Lower leg skin (tissue), 4 donors: ENCODE data around the gene CRACR2A. TPM values are rescaled to one million over a fixed set of nuclear protein-coding genes. Genes with fewer than 3 reads are reported as not detected.

Source experiments
- DNase-seq, 2 donors: peaks; one replicate each; pipeline ENCODE4 v3.0.0-alpha.2; 2019; ENCODE audit warnings: low spot score in 2 of 2
- H3K4me3 ChIP-seq: fragments of 200-600 bp; sonication (generic); 2 replicates; pipeline ENCODE4 v1.5.1; 2017; ENCODE audit warnings: mild to moderate bottlenecking, low read depth; ENCODE audit not compliant: poor library complexity, severe bottlenecking
- POLR2A ChIP-seq, 2 donors: fragments of 450-650 bp; IDR thresholded peaks; one replicate each; pipeline ENCODE4 v1.6.1; 2016 to 2017; ENCODE audit warnings: antibody characterized with exemption in 2 of 2, mild to moderate bottlenecking in 1 of 2, moderate library complexity in 1 of 2
- WGBS, 2 donors: methylation state at CpG; one replicate each; pipeline ENCODE4 v1.1.5; 2018; 5-methylcytosine and 5-hydroxymethylcytosine counted together
- intact Hi-C: fragments of 100-400 bp; cut with DNase I; formaldehyde crosslinking; loops from one replicate; pipeline ENCODE4 v1.15.0; 2023; ENCODE audit warnings: low total_unique reads
- total RNA-seq, 4 donors: library from RNA; depleted of rRNA; stranded (reverse); fragments of >200 nt; gene quantifications; one replicate each; pipeline ENCODE4 v1.1.0, GENCODE V29; 2016
- TF ChIP-seq, protein P1 (sequence below), 3 donors: fragments of 450-650 bp; IDR thresholded peaks; one replicate each; pipeline ENCODE4 v1.5.1; 2016; ENCODE audit warnings: antibody characterized with exemption in 3 of 3, mild to moderate bottlenecking in 3 of 3, moderate library complexity in 2 of 3

The CRACR2A gene
- total RNA-seq, 4 donors from 2014 or later: 1.4 to 14.4 (median 6.6) TPM

DNA sequence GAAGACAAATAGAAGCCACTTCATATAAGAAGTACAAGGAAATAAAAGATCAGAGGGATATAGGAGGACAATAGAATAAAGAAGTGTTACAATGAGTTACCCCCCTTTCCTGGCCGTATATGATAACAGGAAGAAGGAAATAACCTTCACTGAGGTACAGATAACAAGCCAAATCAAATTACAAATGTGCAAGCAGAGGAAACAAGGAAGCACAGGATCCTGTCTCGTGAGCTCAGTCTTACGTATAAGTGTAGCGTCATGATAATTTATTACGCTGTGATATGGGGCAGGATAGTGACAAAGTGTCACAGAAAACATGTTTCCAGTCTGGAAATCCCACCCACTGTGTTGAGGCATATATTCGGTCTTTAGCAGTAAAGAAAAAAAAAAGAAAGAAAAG, 26.5 kb downstream of the CRACR2A start:
- TF ChIP-seq POLR2A (IDR thresholded peaks at IDR 0.05): no peak
- TF ChIP-seq, protein P1, sequence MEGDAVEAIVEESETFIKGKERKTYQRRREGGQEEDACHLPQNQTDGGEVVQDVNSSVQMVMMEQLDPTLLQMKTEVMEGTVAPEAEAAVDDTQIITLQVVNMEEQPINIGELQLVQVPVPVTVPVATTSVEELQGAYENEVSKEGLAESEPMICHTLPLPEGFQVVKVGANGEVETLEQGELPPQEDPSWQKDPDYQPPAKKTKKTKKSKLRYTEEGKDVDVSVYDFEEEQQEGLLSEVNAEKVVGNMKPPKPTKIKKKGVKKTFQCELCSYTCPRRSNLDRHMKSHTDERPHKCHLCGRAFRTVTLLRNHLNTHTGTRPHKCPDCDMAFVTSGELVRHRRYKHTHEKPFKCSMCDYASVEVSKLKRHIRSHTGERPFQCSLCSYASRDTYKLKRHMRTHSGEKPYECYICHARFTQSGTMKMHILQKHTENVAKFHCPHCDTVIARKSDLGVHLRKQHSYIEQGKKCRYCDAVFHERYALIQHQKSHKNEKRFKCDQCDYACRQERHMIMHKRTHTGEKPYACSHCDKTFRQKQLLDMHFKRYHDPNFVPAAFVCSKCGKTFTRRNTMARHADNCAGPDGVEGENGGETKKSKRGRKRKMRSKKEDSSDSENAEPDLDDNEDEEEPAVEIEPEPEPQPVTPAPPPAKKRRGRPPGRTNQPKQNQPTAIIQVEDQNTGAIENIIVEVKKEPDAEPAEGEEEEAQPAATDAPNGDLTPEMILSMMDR (IDR thresholded peaks at IDR 0.05): no peak
- no peak overlapping the region for H3K4me3 ChIP-seq
- no peak for DNase-seq
- WGBS, 2 donors: 43 to 49% methylated on average over 6 of the region's 6 CpGs
- intact Hi-C loops: loop anchor here (5.0 kb wide), 1 partner anchor 1834 kb away; no protein-coding TSS in a partner anchor

GRCh38 chr12:3725388-3726115, 27.4 kb downstream of the CRACR2A start:
- intact Hi-C loops: loop anchor here (5.0 kb wide), 1 partner anchor 1833 kb away; no protein-coding TSS in a partner anchor
- TF ChIP-seq POLR2A (IDR thresholded peaks at IDR 0.05): no peak
- TF ChIP-seq, protein P1 (IDR thresholded peaks at IDR 0.05): no peak
- H3K4me3 ChIP-seq: no peak overlapping the region
- WGBS, 2 donors: 55% methylated on average over 6 of the region's 6 CpGs
- DNase-seq: no peak

- DNase-seq: no peak
- WGBS, 2 donors: 80 to 84% methylated on average over 14 of the region's 14 CpGs
- H3K4me3 ChIP-seq: no peak overlapping the region
- TF ChIP-seq, protein P1 (IDR thresholded peaks at IDR 0.05): no peak
- intact Hi-C loops: no loop called here
Measured at GRCh38 chr12:3723916-3724805, 28.7 kb downstream of the CRACR2A start.

- TF ChIP-seq POLR2A (IDR thresholded peaks at IDR 0.05): no peak
- TF ChIP-seq, protein P1 (IDR thresholded peaks at IDR 0.05): no peak
- intact Hi-C loops: no loop called here
- WGBS, 2 donors: 80 to 89% methylated on average over 6 of the region's 6 CpGs
- no peak for DNase-seq
- H3K4me3 ChIP-seq: no peak overlapping the region
Measured at GRCh38 chr12:3722368-3722767, 30.5 kb downstream of the CRACR2A start.

GRCh38 chr12:3720772-3721171, 32.1 kb downstream of the CRACR2A start:
- no peak overlapping the region for H3K4me3 ChIP-seq
- no peak for TF ChIP-seq POLR2A (IDR thresholded peaks at IDR 0.05)
- TF ChIP-seq, protein P1 (IDR thresholded peaks at IDR 0.05): no peak
- DNase-seq: no peak
- WGBS, 2 donors: 82 to 86% methylated on average over 4 of the region's 4 CpGs
- intact Hi-C loops: no loop called here
